ENCODE measurements around the gene ZC3H7A.

GRCh38 chr16:11756248-11756647, 40.8 kb downstream of the ZC3H7A start:
- no peak for TF ChIP-seq CTCF (conservative IDR thresholded peaks at IDR 0.05; ENCODE audit: low read length)
- TF ChIP-seq EZH2phosphoT487 (IDR thresholded peaks at IDR 0.05; ENCODE audit: borderline replicate concordance) = no peak

Measured in Loucy (cell line).